ENCODE measurements around the gene EDC4.
"Not testable (repeated sequence)": the region's sequence is repeated elsewhere in the genome, so short reads cannot be mapped to it uniquely, and the experiment has no call there.

EDC4 gene

GRCh38 chr16:67872631-67873434, at the start of gene EDC4:
Gene EDC4 (plus strand): TSS chr16:67873052. CDS start chr16:67873262, 210 bp downstream.
- H3K4me3 ChIP-seq = peak within 1 kb of the TSS; percentile 81
- peak within 1 kb of the TSS; percentile 88 for H3K9ac ChIP-seq (ENCODE audit: insufficient read length)
- H3K27ac ChIP-seq = no peak within 1 kb of the TSS
- no peak for DNase-seq (ENCODE audit: low read depth, low spot score)
- H3K9me3 ChIP-seq (ENCODE audit: low read depth, low read length) = no peaks in the 10 kb centered on the region
- TF ChIP-seq FOXP2 (optimal IDR thresholded peaks at IDR 0.05; ENCODE audit: control extremely low read depth, extremely low read length, insufficient read depth) (no peak), POLR2AphosphoS5 (IDR thresholded peaks at IDR 0.05; ENCODE audit: borderline replicate concordance, low read depth, low read length) (peak; percentile 85)
- peaks cover 7% of the 10 kb centered on the region; the same call in 1 of the 2 replicates for H3K36me3 ChIP-seq (ENCODE audit: insufficient read depth, low read length)

DNA sequence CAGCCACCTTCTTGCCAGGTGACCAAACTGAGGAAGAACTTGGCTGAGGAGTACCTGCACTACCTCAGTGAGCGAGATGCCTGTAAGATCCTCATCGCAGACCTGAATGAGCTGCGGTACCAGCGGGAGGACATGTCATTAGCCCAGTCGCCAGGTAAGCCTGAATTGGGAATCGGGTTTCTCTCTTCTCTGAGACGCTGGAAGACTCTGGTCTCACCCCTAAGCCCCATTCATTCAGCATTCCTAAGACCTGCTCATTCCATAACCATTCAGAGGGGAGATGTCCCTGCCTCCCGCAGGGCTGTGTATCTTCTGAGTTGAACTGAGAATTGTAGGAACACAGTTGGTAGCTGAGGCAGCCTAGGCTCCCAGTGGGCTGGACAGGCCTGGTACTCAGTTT, 47.7 kb upstream of the EDC4 start:
- no peaks in the 10 kb centered on the region for H3K9me3 ChIP-seq (ENCODE audit: low read depth, low read length)
- no peak overlapping the region for H3K4me3 ChIP-seq
- H3K36me3 ChIP-seq (ENCODE audit: insufficient read depth, low read length) = no peaks in the 10 kb centered on the region
- TF ChIP-seq FOXP2 (optimal IDR thresholded peaks at IDR 0.05; ENCODE audit: control extremely low read depth, extremely low read length, insufficient read depth) (no peak), EZH2 (IDR thresholded peaks at IDR 0.05) (no peak), POLR2AphosphoS5 (IDR thresholded peaks at IDR 0.05; ENCODE audit: borderline replicate concordance, low read depth, low read length) (no peak)
- no peak for DNase-seq (ENCODE audit: low read depth, low spot score)
- H3K27ac ChIP-seq = no peak overlapping the region
- H3K9ac ChIP-seq (ENCODE audit: insufficient read length) = no peak overlapping the region

GRCh38 chr16:67825906-67826305, 46.9 kb upstream of the EDC4 start:
- Histone ChIP-seq H3K27ac (no peak overlapping the region), H3K9me3 (ENCODE audit: low read depth, low read length) (no peaks in the 10 kb centered on the region), H3K9ac (ENCODE audit: insufficient read length) (no peak overlapping the region), H3K36me3 (ENCODE audit: insufficient read depth, low read length) (no peaks in the 10 kb centered on the region), H3K4me3 (no peak overlapping the region)
- no peak for TF ChIP-seq EZH2 (IDR thresholded peaks at IDR 0.05)
- TF ChIP-seq POLR2AphosphoS5 (IDR thresholded peaks at IDR 0.05; ENCODE audit: borderline replicate concordance, low read depth, low read length) = no peak
- TF ChIP-seq FOXP2 (optimal IDR thresholded peaks at IDR 0.05; ENCODE audit: control extremely low read depth, extremely low read length, insufficient read depth) = no peak
- DNase-seq (ENCODE audit: low read depth, low spot score) = no peak

- no peak overlapping the region for H3K27ac ChIP-seq
- no peak for DNase-seq (ENCODE audit: low read depth, low spot score)
- TF ChIP-seq POLR2AphosphoS5 (IDR thresholded peaks at IDR 0.05; ENCODE audit: borderline replicate concordance, low read depth, low read length) (no peak), EZH2 (IDR thresholded peaks at IDR 0.05) (no peak), FOXP2 (optimal IDR thresholded peaks at IDR 0.05; ENCODE audit: control extremely low read depth, extremely low read length, insufficient read depth) (no peak)
- H3K9me3 ChIP-seq (ENCODE audit: low read depth, low read length) = no peaks in the 10 kb centered on the region
- no peak overlapping the region for H3K4me3 ChIP-seq
- no peaks in the 10 kb centered on the region for H3K36me3 ChIP-seq (ENCODE audit: insufficient read depth, low read length)
- no peak overlapping the region for H3K9ac ChIP-seq (ENCODE audit: insufficient read length)
Measured at GRCh38 chr16:67828651-67829050, 44.2 kb upstream of the EDC4 start.

DNA sequence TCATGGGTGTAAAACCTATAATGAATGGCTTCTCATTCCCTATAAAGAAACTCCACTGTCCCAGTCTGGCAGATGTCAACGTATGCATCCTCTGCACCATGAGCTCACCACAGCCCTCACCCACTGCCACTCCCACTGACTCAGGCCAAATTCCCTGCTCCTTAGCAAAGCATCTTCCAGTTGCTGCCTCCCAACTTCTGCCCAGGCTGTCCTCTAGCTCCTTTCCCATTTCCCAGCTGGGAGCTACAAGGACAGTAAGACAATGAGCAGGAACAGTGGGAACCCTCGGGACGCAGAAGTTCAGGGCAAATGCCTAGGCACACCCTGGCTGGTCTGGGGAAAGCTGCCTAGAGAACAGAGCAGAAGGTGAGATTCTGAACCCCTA, 39.8 kb upstream of the EDC4 start:
- DNase-seq (ENCODE audit: low read depth, low spot score) = no peak
- no peaks in the 10 kb centered on the region for H3K9me3 ChIP-seq (ENCODE audit: low read depth, low read length)
- TF ChIP-seq EZH2 (IDR thresholded peaks at IDR 0.05) = no peak
- no peak for TF ChIP-seq FOXP2 (optimal IDR thresholded peaks at IDR 0.05; ENCODE audit: control extremely low read depth, extremely low read length, insufficient read depth)
- no peak for TF ChIP-seq POLR2AphosphoS5 (IDR thresholded peaks at IDR 0.05; ENCODE audit: borderline replicate concordance, low read depth, low read length)
- H3K36me3 ChIP-seq (ENCODE audit: insufficient read depth, low read length) = no peaks in the 10 kb centered on the region
- H3K4me3 ChIP-seq = peak overlapping the region; percentile 81
- peak overlapping the region; percentile 80 for H3K9ac ChIP-seq (ENCODE audit: insufficient read length)
- H3K27ac ChIP-seq = no peak overlapping the region

GRCh38 chr16:67833415-67834241, 39.2 kb upstream of the EDC4 start:
- TF ChIP-seq POLR2AphosphoS5 (IDR thresholded peaks at IDR 0.05; ENCODE audit: borderline replicate concordance, low read depth, low read length) (peak; percentile 71), FOXP2 (optimal IDR thresholded peaks at IDR 0.05; ENCODE audit: control extremely low read depth, extremely low read length, insufficient read depth) (no peak)
- Histone ChIP-seq H3K9ac (ENCODE audit: insufficient read length) (peak overlapping the region; percentile 80), H3K36me3 (ENCODE audit: insufficient read depth, low read length) (no peaks in the 10 kb centered on the region), H3K4me3 (peak overlapping the region; percentile 81), H3K27ac (no peak overlapping the region), H3K9me3 (ENCODE audit: low read depth, low read length) (no peaks in the 10 kb centered on the region)
- no peak for DNase-seq (ENCODE audit: low read depth, low spot score)

GRCh38 chr16:67834242-67834614, 38.6 kb upstream of the EDC4 start:
- Histone ChIP-seq H3K9me3 (ENCODE audit: low read depth, low read length) (no peaks in the 10 kb centered on the region), H3K9ac (ENCODE audit: insufficient read length) (no peak overlapping the region), H3K4me3 (peak overlapping the region; percentile 81), H3K27ac (no peak overlapping the region), H3K36me3 (ENCODE audit: insufficient read depth, low read length) (no peaks in the 10 kb centered on the region)
- TF ChIP-seq POLR2AphosphoS5 (IDR thresholded peaks at IDR 0.05; ENCODE audit: borderline replicate concordance, low read depth, low read length) = no peak
- TF ChIP-seq FOXP2 (optimal IDR thresholded peaks at IDR 0.05; ENCODE audit: control extremely low read depth, extremely low read length, insufficient read depth) = no peak
- no peak for TF ChIP-seq EZH2 (IDR thresholded peaks at IDR 0.05)
- DNase-seq (ENCODE audit: low read depth, low spot score) = no peak

DNA sequence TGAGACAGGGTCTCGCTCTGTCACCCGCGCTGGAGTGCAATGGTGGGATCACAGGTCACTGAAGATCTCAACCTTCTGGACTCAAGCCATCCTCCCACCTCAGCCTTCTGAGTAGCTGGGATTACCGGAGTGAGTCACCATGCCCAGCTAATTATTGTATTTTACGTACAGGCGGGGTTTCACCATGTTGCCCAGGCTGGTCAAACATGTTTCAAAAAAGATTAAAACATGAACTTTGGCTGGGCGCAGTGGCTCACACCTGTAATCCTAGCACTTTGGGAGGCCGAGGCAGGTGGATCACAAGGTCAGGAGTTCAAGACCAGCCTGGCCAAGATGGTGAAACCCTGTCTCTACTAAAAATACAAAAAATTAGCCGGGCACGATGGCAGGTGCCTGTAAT, 35.7 kb upstream of the EDC4 start:
- DNase-seq (ENCODE audit: low read depth, low spot score) = not testable (repeated sequence)

More for the DNA sequence above, 35.7 kb upstream of the EDC4 start:
- not testable (repeated sequence) for H3K4me3 ChIP-seq; H3K9me3 ChIP-seq (ENCODE audit: low read depth, low read length); H3K27ac ChIP-seq; H3K9ac ChIP-seq (ENCODE audit: insufficient read length); H3K36me3 ChIP-seq (ENCODE audit: insufficient read depth, low read length)

Data from SK-N-MC (cell line).